PC-9 (cell line): ENCODE data around the gene CDIPT. TPM values are rescaled to one million over a fixed set of nuclear protein-coding genes. Genes with fewer than 3 reads are reported as not detected.
A peak's percentile ranks its signal among the peaks of the same experiment; 100 is the strongest.

Source experiments
- BruUV-seq: library from RNA; stranded (reverse); fragments of 400-500 nt; replicated peaks from 2 replicates; lab custom pipeline; 2021; lab: Mats Ljungman, UMichigan
- CTCF ChIA-PET: fragments of 300-600 bp; sonication (Branson Sonifier 250); formaldehyde crosslinking; loops from one replicate; lab custom pipeline; 2022; ENCODE audit warnings: antibody characterized with exemption; lab: Charles Lee
- POLR2A ChIA-PET: fragments of 300-600 bp; sonication (Branson Sonifier 250); formaldehyde crosslinking; loops from one replicate; lab custom pipeline; 2022; ENCODE audit warnings: antibody characterized with exemption; ENCODE audit not compliant: unreplicated experiment; lab: Charles Lee
- DNase-seq, 2 experiments: peaks; one replicate each; pipeline versions ENCODE4 v3.0.0 to v3.0.0-alpha.2; 2015 to 2022; ENCODE audit warnings: mixed read lengths in 1 of 2
- H2AFZ ChIP-seq: fragments of 200-600 bp; sonication (generic); 2 replicates; pipeline ENCODE4 v1.8.1; 2017; ENCODE audit warnings: antibody characterized with exemption
- H3F3A ChIP-seq: fragments of 200-600 bp; sonication (generic); 2 replicates; pipeline ENCODE4 v1.8.1; 2017; ENCODE audit warnings: antibody characterized with exemption, mild to moderate bottlenecking, low read depth; ENCODE audit not compliant: insufficient read depth
- H3K27ac ChIP-seq: fragments of 200-600 bp; sonication (generic); 2 replicates; pipeline ENCODE4 v1.6.1; 2016; ENCODE audit warnings: mixed run types
- H3K27me3 ChIP-seq: fragments of 200-600 bp; sonication (generic); 2 replicates; pipeline ENCODE4 v1.6.1; 2016; ENCODE audit warnings: low read depth, mixed run types; ENCODE audit not compliant: insufficient read depth
- H3K36me3 ChIP-seq: fragments of 200-600 bp; sonication (generic); 2 replicates; pipeline ENCODE4 v1.6.1; 2016; ENCODE audit warnings: low read depth, mixed run types
- H3K4me1 ChIP-seq: fragments of 200-600 bp; sonication (generic); replicated peaks from 2 replicates; pipeline ENCODE4 v1.6.1; 2016; ENCODE audit warnings: mixed run types; ENCODE audit not compliant: insufficient read depth
- H3K4me2 ChIP-seq: fragments of 200-600 bp; sonication (generic); 2 replicates; pipeline ENCODE4 v1.6.1; 2017; ENCODE audit warnings: mixed run types
- H3K4me3 ChIP-seq: fragments of 200-600 bp; sonication (generic); 2 replicates; pipeline ENCODE4 v1.6.1; 2016; ENCODE audit warnings: mixed run types
- H3K79me2 ChIP-seq: fragments of 200-600 bp; sonication (generic); 2 replicates; pipeline ENCODE4 v1.6.1; 2017; ENCODE audit warnings: low read depth, mixed run types
- H3K9me2 ChIP-seq: fragments of 200-600 bp; sonication (generic); 2 replicates; pipeline ENCODE4 v1.8.1; 2017; ENCODE audit warnings: mild to moderate bottlenecking; ENCODE audit not compliant: insufficient read depth
- H3K9me3 ChIP-seq: fragments of 200-600 bp; sonication (generic); 2 replicates; pipeline ENCODE4 v1.8.1; 2016; ENCODE audit warnings: low read depth; ENCODE audit not compliant: insufficient read depth
- H4K20me1 ChIP-seq: fragments of 200-600 bp; sonication (generic); 2 replicates; pipeline ENCODE4 v1.8.1; 2017; ENCODE audit not compliant: insufficient read depth
- CTCF ChIP-seq: fragments of 200-600 bp; sonication (generic); conservative IDR thresholded peaks from 2 replicates; pipeline ENCODE4 v1.6.1; 2017; ENCODE audit warnings: mixed run types, antibody characterized with exemption, mild to moderate bottlenecking, moderate library complexity
- EZH2 ChIP-seq: fragments of 200-600 bp; sonication (generic); IDR thresholded peaks from 2 replicates; pipeline ENCODE4 v1.8.0; 2017; ENCODE audit warnings: antibody characterized with exemption, low read depth
- intact Hi-C: fragments of 100-400 bp; cut with micrococcal nuclease; formaldehyde crosslinking; loops from one replicate; pipeline ENCODE4 v1.10.0; 2022; ENCODE audit not compliant: unreplicated experiment
- total RNA-seq: library from RNA; stranded (reverse); gene quantifications from 2 replicates; pipeline ENCODE4 v1.2.3, GENCODE V29; 2021

Gene CDIPT
- total RNA-seq, 1 experiment from 2014 or later = 90.6 TPM

GRCh38 chr16:29868396-29869009 lies 5.5 kb upstream of the CDIPT start:
- Histone ChIP-seq H3K4me1 (no peaks in the 10 kb centered on the region), H3K9me2 (no peaks in the 10 kb centered on the region), H3K27ac (no peak overlapping the region), H3F3A (no peaks in the 10 kb centered on the region), H3K27me3 (no peaks in the 10 kb centered on the region), H3K79me2 (no peaks in the 10 kb centered on the region), H2AFZ (no peak overlapping the region), H3K9me3 (no peaks in the 10 kb centered on the region), H4K20me1 (no peaks in the 10 kb centered on the region), H3K4me2 (no peak overlapping the region), H3K36me3 (no peaks in the 10 kb centered on the region), H3K4me3 (no peak overlapping the region)
- BruUV-seq = no TSS peak
- DNase-seq = no peak
- intact Hi-C loops = no loop called here
- no peak for TF ChIP-seq EZH2
- no peak for TF ChIP-seq CTCF
- CTCF ChIA-PET = no interaction called here
- POLR2A ChIA-PET = interaction anchor here (0.6 kb wide), 1 partner anchor 130 kb away, joined by 17 read pairs; no protein-coding TSS in a partner anchor

DNA sequence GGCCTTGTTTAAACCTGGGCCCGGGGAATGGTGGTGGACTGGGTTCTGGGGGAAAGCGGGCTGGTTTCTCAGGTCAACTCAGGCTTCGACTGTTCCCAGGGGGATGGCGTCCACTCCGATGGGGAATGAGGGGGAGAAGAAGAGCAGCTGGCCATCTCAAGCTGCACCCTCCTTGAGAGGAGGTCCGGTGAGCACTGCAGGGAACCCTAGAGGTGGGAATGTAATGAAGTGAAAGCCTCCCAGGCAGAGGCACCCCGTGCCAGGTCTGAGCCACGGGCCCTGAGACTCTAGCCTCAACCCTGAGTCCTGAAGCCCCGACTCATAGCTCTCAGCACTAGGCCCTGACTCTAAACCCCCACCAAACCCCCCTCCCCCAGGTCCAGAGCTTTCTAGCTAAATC lies 1.2 kb upstream of the CDIPT start:
- H3K79me2 ChIP-seq = peaks cover 14% of the 10 kb centered on the region
- no TSS peak for BruUV-seq
- H3K4me2 ChIP-seq = no peak overlapping the region
- H3K27me3 ChIP-seq = no peaks in the 10 kb centered on the region
- CTCF ChIA-PET = interaction anchor here (0.6 kb wide), 1 partner anchor 125 kb away, joined by 6 read pairs; no protein-coding TSS in a partner anchor
- no peaks in the 10 kb centered on the region for H3K36me3 ChIP-seq
- H3F3A ChIP-seq = no peaks in the 10 kb centered on the region
- H3K9me3 ChIP-seq = no peaks in the 10 kb centered on the region
- H3K27ac ChIP-seq = no peak overlapping the region
- no peaks in the 10 kb centered on the region for H4K20me1 ChIP-seq
- DNase-seq = no peak
- no peak for TF ChIP-seq EZH2
- no peak for TF ChIP-seq CTCF
- peaks cover 10% of the 10 kb centered on the region for H3K4me1 ChIP-seq
- H3K9me2 ChIP-seq = no peaks in the 10 kb centered on the region
- no peak overlapping the region for H3K4me3 ChIP-seq
- POLR2A ChIA-PET = interaction anchor here (0.5 kb wide), 1 partner anchor 149 kb away, joined by 9 read pairs; no protein-coding TSS in a partner anchor
- no peak overlapping the region for H2AFZ ChIP-seq
- intact Hi-C loops = loop anchor here (5.0 kb wide), 1 partner anchor 33 kb away; the partner anchor contains the start of gene SEZ6L2

DNA sequence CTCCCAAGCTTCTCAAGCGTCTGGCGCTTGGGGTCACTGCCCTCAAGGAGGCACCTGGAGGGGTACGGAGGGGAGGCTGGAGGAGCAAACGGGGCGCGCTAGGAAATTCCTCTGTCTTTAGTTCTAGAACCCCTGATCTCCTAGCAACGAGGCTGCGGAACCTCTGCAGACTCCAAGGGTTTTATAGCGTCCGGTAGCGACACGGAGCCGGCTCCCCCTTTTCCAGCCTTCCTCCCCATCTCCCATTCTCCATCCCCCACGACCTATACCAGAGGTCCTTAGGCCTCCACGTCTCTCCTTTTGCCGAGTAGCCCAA lies 601 bp upstream of the CDIPT start:
- TF ChIP-seq EZH2 (no peak), CTCF (no peak)
- DNase-seq = no peak
- Histone ChIP-seq H3K4me3 (peak overlapping the region; percentile 78; the same call in 1 of the 2 replicates), H3K27me3 (no peaks in the 10 kb centered on the region), H3K27ac (no peak overlapping the region), H3F3A (no peaks in the 10 kb centered on the region), H2AFZ (no peak overlapping the region), H4K20me1 (no peaks in the 10 kb centered on the region), H3K79me2 (peaks cover 14% of the 10 kb centered on the region), H3K36me3 (no peaks in the 10 kb centered on the region), H3K9me3 (no peaks in the 10 kb centered on the region), H3K9me2 (no peaks in the 10 kb centered on the region), H3K4me1 (peaks cover 10% of the 10 kb centered on the region), H3K4me2 (peak overlapping the region; percentile 97)
- CTCF ChIA-PET = interaction anchor here (0.6 to 1.0 kb wide), 2 partner anchors 15 to 52 kb away, joined by 3 read pairs; no protein-coding TSS in a partner anchor
- intact Hi-C loops = loop anchor here (1.0 to 5.0 kb wide), 6 partner anchors 34 to 163 kb away; partner anchors contain the start of genes INO80E, MVP, SEZ6L2 and TAOK2
- BruUV-seq = no TSS peak
- POLR2A ChIA-PET = interaction anchor here (1.0 kb wide), 1 partner anchor 110 kb away, joined by 4 read pairs; no protein-coding TSS in a partner anchor
